AG09309 (cell line): ENCODE data around the gene TICAM1.
"Not testable (repeated sequence)": the region's sequence is repeated elsewhere in the genome, so short reads cannot be mapped to it uniquely, and the experiment has no call there.

ENCODE experiments used
- DNase-seq: peaks from one replicate; pipeline ENCODE4 v3.0.0-alpha.2; 2010; ENCODE audit warnings: low read depth
- H3K4me3 ChIP-seq: 2 replicates; pipeline ENCODE4 v1.5.1; 2011; ENCODE audit warnings: mild to moderate bottlenecking, low read depth, low read length, moderate library complexity; ENCODE audit not compliant: control insufficient read depth
- CTCF ChIP-seq: IDR thresholded peaks from 2 replicates; pipeline ENCODE4 v1.5.1; 2011; ENCODE audit warnings: mild to moderate bottlenecking, low read depth, low read length, inconsistent platforms; ENCODE audit not compliant: insufficient read depth, control insufficient read depth; ENCODE audit errors: missing control alignments

TICAM1 gene

GRCh38 chr19:4815426-4816201, 15.9 kb downstream of the TICAM1 start:
- H3K4me3 ChIP-seq = no peak overlapping the region
- peak; percentile 60 for DNase-seq

GRCh38 chr19:4814625-4815425, 16.7 kb downstream of the TICAM1 start:
- no peak overlapping the region for H3K4me3 ChIP-seq
- DNase-seq = peak; percentile 58
- TF ChIP-seq CTCF = no peak

More at GRCh38 chr19:4815426-4816201, 15.9 kb downstream of the TICAM1 start:
- no peak for TF ChIP-seq CTCF

DNA sequence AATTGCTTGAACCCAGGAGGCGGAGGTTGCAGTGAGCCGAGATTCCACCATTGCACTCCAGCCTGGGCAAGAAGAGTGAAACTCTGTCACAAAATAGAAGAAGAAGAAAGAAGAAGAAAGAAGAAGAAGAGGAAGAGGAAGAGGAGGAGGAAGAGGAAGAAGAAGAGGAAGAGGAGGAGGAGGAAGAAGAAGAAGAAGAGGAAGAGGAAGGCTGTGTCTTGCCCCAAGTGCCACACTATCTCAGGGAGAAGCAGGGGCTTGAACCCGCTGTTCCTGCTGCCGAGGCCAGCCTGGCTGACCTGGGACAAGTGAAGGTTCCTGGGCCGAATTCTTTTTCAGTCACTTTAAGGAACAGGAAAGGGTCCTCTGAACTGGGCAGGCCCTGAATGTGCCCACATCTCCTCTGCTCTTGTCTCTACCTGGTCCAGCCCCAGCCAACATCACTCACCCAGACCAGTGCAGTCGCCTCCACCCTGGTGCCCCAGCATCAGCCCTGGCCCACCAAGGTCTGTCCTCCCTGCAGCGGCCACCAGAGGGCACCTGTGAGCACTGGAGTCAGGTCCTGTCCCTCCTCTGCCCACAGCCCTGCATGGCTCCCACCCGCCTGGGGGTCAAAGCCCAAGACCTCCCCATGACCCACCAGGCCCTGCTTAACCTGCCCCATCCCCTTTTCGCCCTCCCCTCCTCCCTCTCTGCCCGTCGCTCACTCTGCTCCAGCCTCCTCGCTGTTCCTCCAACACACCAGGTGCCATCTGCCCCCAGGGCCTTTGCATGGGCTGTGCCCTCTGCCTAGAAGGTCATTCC, 20.0 kb downstream of the TICAM1 start:
- no peak for DNase-seq
- peak; percentile 85 for TF ChIP-seq CTCF
- H3K4me3 ChIP-seq = no peak overlapping the region

- no peak overlapping the region for H3K4me3 ChIP-seq
- no peak for TF ChIP-seq CTCF
- DNase-seq = no peak
Observed at GRCh38 chr19:4807188-4807587, 24.3 kb downstream of the TICAM1 start.

DNA sequence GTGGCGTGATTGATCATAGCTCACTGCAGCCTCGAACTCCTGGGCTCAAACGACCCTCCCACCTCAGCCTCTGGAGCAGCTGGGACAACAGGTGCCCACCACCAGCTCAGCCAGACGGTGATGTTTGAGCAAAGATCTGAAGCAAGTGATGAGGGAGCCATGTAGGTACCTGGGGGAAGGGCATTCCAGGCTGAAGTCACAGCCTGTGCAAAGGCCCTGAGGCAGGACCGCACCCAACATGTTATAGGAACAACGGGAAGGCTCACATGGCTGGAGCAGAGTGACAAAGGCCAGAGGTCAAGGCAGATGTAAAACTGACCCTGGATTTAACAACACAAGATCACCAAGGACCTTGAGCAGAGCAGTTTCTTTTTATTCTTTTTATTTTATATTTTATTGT, 25.1 kb downstream of the TICAM1 start:
- DNase-seq = no peak
- TF ChIP-seq CTCF = no peak
- no peak overlapping the region for H3K4me3 ChIP-seq

GRCh38 chr19:4805140-4805539, 26.4 kb downstream of the TICAM1 start:
- H3K4me3 ChIP-seq, DNase-seq: not testable (repeated sequence)
